KOPT-K1 (cell line): ENCODE results near the gene SLF2.
A peak's percentile ranks its signal among the peaks of the same experiment; 100 is the strongest.

Experiments used
- H3K27ac ChIP-seq: fragments of 200-600 bp; sonication (generic); 2 replicates; pipeline ENCODE4 v1.5.1; 2016; ENCODE audit warnings: antibody characterized with exemption, mild to moderate bottlenecking, low read depth, low read length; ENCODE audit not compliant: poor library complexity, severe bottlenecking
- H3K36me3 ChIP-seq: fragments of 200-600 bp; sonication (generic); 2 replicates; pipeline ENCODE4 v1.5.1; 2017; ENCODE audit warnings: antibody characterized with exemption, mild to moderate bottlenecking, low read length, moderate library complexity; ENCODE audit not compliant: insufficient read depth
- H3K9me3 ChIP-seq: fragments of 200-600 bp; sonication (generic); 2 replicates; pipeline ENCODE4 v1.5.1; 2017; ENCODE audit warnings: antibody characterized with exemption, low read length, mild to moderate bottlenecking; ENCODE audit not compliant: insufficient read depth, poor library complexity, severe bottlenecking

SLF2 gene

GRCh38 chr10:100907773-100908363 is 4.9 kb upstream of the SLF2 start:
- Histone ChIP-seq H3K36me3 (no peaks in the 10 kb centered on the region), H3K27ac (no peak overlapping the region), H3K9me3 (no peaks in the 10 kb centered on the region)

DNA sequence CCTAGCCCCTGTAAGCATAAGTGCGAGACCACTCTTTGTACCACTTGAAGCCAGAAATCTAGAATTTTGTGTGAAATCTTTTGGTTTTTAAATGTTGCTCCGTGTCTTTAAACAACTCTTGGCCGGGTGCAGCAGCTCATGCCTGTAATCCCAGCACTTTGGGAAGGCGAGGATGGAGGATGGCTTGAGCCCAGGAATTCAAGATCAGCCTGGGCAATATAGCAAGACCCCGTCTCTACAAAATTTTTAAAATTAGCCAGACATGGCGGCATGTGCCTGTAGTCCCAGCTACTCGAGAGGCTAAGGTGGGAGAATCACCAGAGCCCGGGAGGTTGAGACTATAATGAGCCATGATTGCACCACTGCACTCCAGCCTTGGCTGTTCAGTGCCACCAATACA is 4.4 kb upstream of the SLF2 start:
- Histone ChIP-seq H3K27ac (no peak overlapping the region), H3K9me3 (no peaks in the 10 kb centered on the region), H3K36me3 (no peaks in the 10 kb centered on the region)

DNA sequence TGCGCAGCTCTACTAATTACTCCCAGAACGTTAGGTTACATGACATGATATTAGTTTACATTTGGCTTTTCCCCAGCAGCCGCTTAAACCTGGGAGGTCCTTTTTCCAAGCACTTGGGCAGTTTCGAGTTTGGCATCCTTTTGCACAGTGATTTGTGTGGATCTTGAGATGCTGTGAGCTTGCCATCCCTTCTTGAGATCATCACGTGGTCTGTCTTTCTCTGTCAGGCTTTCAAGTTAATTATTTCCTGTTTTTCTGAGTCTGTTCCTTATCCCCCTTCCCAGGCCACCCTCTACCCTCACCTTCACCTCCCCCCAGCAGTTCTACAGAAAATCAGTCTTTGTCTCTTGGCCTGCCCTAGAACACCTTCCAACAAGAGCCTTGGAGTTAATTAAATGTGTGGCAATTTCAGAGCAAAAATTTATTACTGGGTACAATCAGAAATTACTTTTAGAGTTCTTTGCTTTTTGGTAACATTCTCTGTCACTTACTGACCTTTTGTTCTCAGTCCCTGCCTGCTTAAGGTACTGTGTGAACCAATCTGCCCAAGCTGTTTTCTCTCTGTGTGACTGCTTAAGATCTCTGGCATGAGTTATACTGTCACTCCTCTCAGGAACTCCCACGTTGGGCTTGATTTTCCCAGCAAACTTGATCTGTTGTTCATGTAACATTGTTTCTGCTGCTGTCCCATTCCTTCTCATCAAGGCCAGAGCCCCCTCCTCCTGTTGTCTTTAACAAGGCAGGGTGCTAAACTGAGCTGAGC is 3.1 kb upstream of the SLF2 start:
- peaks cover 9% of the 10 kb centered on the region for H3K36me3 ChIP-seq
- no peaks in the 10 kb centered on the region for H3K9me3 ChIP-seq
- no peak overlapping the region for H3K27ac ChIP-seq

DNA sequence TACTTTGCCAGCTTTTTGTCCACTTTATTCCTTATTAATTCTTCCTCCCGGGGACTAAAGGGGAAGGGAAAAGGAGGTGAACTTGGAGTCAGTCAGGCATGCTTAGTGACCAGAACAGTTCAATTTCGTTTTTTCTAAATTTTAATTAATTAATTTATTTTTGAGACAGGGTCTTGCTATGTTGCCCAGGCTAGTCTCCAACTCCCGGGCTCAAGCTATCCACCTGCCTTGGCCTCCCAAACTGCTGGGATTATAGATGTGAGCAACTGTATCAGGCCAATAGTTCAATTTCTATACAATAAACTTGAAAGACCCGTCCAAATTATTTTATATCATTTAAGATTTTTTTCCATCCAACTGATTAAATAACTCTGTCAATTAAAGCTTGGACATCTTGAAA is 1.3 kb upstream of the SLF2 start:
- H3K27ac ChIP-seq, result peak overlapping the region; percentile 96
- H3K36me3 ChIP-seq, result peaks cover 25% of the 10 kb centered on the region
- H3K9me3 ChIP-seq, result no peaks in the 10 kb centered on the region

DNA sequence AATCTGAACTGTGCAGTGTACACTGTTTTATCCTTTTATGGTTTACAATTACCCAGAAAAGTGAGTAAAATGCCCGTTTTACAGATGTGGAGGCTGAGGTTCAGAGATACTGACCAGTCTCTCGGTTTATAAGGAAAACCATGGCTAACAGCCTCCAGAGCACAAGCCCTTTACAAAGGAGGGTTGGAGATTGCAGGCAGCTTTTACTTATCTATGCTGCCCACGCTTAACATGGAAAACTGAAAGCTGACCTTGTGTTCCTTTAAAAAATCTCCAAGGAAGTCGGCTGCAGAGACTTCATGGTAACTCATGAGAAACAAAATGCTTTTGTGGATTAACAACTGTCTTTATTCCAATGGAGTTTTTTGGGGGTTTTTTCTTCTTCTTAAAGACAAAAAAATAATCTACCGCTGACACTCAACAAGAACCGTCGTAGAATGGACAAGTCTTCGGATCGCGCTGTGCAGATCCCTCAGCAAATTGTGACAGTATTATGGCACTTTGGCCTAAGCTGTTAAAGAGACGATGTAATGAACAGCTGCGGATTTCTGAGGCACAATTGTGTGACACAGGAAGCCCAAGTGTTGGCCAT is 654 bp upstream of the SLF2 start:
- H3K27ac ChIP-seq, result peak overlapping the region; percentile 96
- no peaks in the 10 kb centered on the region for H3K9me3 ChIP-seq
- peaks cover 32% of the 10 kb centered on the region for H3K36me3 ChIP-seq

GRCh38 chr10:100913470-100913865 is 705 bp downstream of the SLF2 start:
- Histone ChIP-seq H3K36me3 (peaks cover 45% of the 10 kb centered on the region), H3K27ac (peak overlapping the region; percentile 96)

DNA sequence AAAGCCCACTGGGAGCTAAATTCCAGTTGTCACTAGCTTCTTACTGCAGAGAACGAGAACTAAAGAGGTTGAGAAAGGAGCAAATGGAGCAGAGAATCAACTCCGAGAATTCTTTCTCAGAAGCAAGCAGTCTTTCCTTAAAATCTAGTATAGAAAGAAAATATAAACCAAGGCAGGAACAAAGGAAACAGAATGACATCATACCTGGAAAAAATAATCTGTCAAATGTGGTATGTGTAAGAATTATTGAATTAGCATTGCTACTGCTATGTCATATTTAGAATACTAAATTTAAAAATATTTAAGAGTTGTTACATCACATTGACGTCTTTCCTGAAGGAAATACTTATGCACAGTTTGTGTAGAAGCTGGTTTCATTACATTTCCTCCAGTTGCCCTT is 4.3 kb downstream of the SLF2 start:
- H3K36me3 ChIP-seq, result peaks cover 81% of the 10 kb centered on the region

More at GRCh38 chr10:100913470-100913865, 705 bp downstream of the SLF2 start:
- no peaks in the 10 kb centered on the region for H3K9me3 ChIP-seq

DNA sequence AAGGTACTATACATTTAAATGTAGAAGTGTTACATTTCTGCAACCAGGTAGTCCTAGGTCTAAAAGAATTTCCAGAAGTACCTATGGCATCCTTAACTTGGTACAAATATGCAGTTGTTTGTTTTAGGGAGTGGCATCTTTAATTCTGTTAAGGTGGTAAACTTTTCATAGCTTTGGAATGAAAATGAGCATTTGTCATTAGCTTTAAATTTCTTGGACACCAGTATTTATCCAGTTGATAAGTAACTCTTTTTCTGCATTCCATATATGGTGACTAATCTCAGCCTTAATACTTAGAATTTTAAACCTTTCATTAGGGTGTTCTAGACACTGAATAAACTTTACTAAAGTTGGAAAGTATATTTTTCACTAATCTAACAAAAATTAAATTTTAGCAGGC is 10.8 kb downstream of the SLF2 start:
- Histone ChIP-seq H3K9me3 (no peaks in the 10 kb centered on the region), H3K27ac (no peak overlapping the region), H3K36me3 (peaks cover 100% of the 10 kb centered on the region)

More for the DNA sequence above, 4.3 kb downstream of the SLF2 start:
- H3K9me3 ChIP-seq, result no peaks in the 10 kb centered on the region
- no peak overlapping the region for H3K27ac ChIP-seq

GRCh38 chr10:100927266-100927665 is 14.5 kb downstream of the SLF2 start:
- H3K9me3 ChIP-seq, result no peaks in the 10 kb centered on the region
- H3K36me3 ChIP-seq, result peaks cover 100% of the 10 kb centered on the region
- no peak overlapping the region for H3K27ac ChIP-seq

DNA sequence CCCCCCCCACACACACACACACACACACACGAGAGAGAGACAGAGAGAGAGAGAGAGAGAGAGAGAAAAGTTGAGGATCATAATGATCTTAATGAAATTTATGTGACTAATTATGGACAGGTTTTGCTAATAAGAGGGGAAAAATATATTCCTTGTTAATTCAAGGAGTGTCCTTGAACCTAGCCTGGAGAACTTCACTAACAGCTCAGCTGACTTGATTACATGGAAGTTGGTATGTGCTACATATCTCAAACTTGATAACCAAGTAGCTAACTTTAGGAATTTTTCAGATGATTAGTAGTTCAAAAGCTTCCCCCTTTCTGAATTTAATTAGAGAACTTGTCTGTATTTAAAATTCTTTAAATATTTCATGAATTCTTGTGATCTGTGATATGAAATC is 15.3 kb downstream of the SLF2 start:
- H3K9me3 ChIP-seq, result no peaks in the 10 kb centered on the region
- peaks cover 100% of the 10 kb centered on the region for H3K36me3 ChIP-seq
- no peak overlapping the region for H3K27ac ChIP-seq

DNA sequence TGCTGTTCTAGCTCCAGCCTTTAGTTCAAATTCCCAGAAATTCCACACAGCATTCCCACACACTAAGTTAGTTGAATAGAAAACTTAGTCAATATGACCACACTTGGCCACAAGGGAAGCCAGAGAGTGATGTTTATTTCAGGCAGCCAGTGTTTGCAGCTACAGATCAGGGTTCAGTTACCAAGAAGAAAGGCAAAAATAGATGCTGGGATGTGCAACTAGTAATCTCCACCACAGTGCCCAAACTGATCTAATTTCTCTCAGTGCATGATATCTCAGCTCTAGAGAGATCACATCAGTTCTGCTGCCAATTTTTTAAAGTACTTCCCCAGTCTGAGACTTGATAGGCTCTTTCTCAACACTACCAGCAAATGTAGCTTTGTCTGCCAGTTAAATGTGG is 17.6 kb downstream of the SLF2 start:
- H3K36me3 ChIP-seq, result peaks cover 99% of the 10 kb centered on the region

DNA sequence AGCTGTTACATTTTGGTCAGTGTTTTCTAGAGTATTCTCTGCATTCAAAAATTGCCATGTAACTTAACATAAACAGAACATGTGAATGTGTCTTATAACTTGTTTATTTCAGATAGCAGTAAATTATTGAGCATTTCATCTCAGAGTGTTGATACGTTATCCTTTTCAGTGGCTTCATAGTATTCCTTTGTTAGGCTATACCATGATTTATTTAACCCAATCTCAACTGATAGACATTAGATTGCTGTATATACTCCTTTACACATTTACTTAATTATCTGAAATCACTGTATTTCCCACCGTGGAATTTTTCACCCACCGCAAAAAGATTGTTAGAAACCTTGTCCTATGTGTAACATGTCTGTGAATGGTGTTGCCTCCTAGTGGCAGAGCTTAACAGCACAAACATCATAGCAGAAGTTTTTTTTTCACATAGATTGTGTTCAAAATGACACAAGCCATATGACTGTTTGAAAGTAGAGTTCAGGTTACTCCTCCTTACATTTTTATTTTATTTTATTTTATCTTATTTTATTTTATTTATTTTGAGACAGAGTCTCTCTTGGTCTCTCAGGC is 21.4 kb downstream of the SLF2 start:
- H3K9me3 ChIP-seq, result no peaks in the 10 kb centered on the region
- H3K36me3 ChIP-seq, result peaks cover 98% of the 10 kb centered on the region
- no peak overlapping the region for H3K27ac ChIP-seq

More for the DNA sequence above, 17.6 kb downstream of the SLF2 start:
- Histone ChIP-seq H3K27ac (no peak overlapping the region), H3K9me3 (no peaks in the 10 kb centered on the region)

GRCh38 chr10:100939763-100940344 is 27.1 kb downstream of the SLF2 start:
- Histone ChIP-seq H3K36me3 (peaks cover 93% of the 10 kb centered on the region), H3K27ac (no peak overlapping the region), H3K9me3 (no peaks in the 10 kb centered on the region)

- no peak overlapping the region for H3K27ac ChIP-seq
- H3K9me3 ChIP-seq, result no peaks in the 10 kb centered on the region
- peaks cover 94% of the 10 kb centered on the region for H3K36me3 ChIP-seq
These were observed 29.5 kb downstream of the SLF2 start for GRCh38 chr10:100942229-100942628.

DNA sequence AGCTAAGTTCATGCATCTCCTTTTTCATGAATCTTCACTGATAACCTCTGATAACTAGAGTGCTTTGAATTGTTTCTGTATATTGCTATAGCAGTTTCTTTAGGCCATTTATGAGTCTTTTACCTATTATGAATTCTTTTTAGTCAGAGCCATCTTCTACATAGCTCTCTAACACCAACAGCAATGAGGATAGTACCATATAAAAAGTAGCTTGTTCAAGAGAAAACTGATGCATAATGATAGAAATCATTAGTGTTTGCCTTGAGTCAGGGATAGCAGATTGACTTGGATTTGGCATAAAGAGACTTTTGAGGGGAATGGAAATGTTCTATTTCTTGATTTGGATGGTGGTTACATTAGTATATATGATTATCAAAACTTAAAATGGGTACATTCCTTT is 30.7 kb downstream of the SLF2 start:
- H3K27ac ChIP-seq, result no peak overlapping the region
- H3K36me3 ChIP-seq, result peaks cover 94% of the 10 kb centered on the region
- H3K9me3 ChIP-seq, result no peaks in the 10 kb centered on the region
